ENCODE data around the gene CYS1. TPM values are rescaled to one million over a fixed set of nuclear protein-coding genes. Genes with fewer than 3 reads are reported as not detected.
A peak's percentile ranks its signal among the peaks of the same experiment; 100 is the strongest.

The CYS1 gene
- total RNA-seq: not detected
- total RNA-seq (2013): not detected

- no peaks in the 10 kb centered on the region for H3K36me3 Mint-ChIP-seq
- intact Hi-C loops (cut with micrococcal nuclease): no loop called here
- Histone ChIP-seq H3K4me1 (ENCODE audit: control insufficient read depth, insufficient read depth, low read length) (peaks cover 27% of the 10 kb centered on the region), H3K27me3 (ENCODE audit: control insufficient read depth, insufficient read depth, low read length) (peaks cover 46% of the 10 kb centered on the region), H3K9me3 (ENCODE audit: control insufficient read depth, insufficient read depth, low read length) (no peaks in the 10 kb centered on the region), H3K36me3 (ENCODE audit: control insufficient read depth, insufficient read depth, low read length) (no peaks in the 10 kb centered on the region), H3K27ac (ENCODE audit: low read length) (no peak within 1 kb of the TSS), H3K4me3 (ENCODE audit: low read length) (peak within 1 kb of the TSS; percentile 11)
- peak within 1 kb of the TSS; percentile 90 for H3K4me3 Mint-ChIP-seq
- ATAC-seq (peak; percentile 58 to 60 (median 60)), DNase-seq (peak in 1 of 2 donors; percentile 34)
- under 1% methylated on average over 98 of the region's 98 CpGs for WGBS (ENCODE audit: insufficient coverage)
- peak within 1 kb of the TSS in 1 of 2 donors; percentile 51 for H3K27ac Mint-ChIP-seq
- TF ChIP-seq CTCF (IDR thresholded peaks at IDR 0.05): no peak
- peaks cover 66 to 76% of the 10 kb centered on the region in 2 donors for H3K27me3 Mint-ChIP-seq (ENCODE audit: low read depth in 2 of 2)
- H3K9me3 Mint-ChIP-seq: no peaks in the 10 kb centered on the region
- peaks cover 18 to 21% of the 10 kb centered on the region in 2 donors for H3K4me1 Mint-ChIP-seq
Observed at GRCh38 chr2:10079870-10080535, at the start of gene CYS1. Gene CYS1 (minus strand): TSS chr2:10080411. CDS start chr2:10080223, 188 bp downstream.

GRCh38 chr2:10129490-10129889 is 49.3 kb upstream of the CYS1 start:
- Histone ChIP-seq H3K27ac (ENCODE audit: low read length) (no peak overlapping the region), H3K27me3 (ENCODE audit: control insufficient read depth, insufficient read depth, low read length) (no peaks in the 10 kb centered on the region), H3K4me3 (ENCODE audit: low read length) (no peak overlapping the region), H3K36me3 (ENCODE audit: control insufficient read depth, insufficient read depth, low read length) (no peaks in the 10 kb centered on the region), H3K4me1 (ENCODE audit: control insufficient read depth, insufficient read depth, low read length) (peaks cover 3% of the 10 kb centered on the region), H3K9me3 (ENCODE audit: control insufficient read depth, insufficient read depth, low read length) (no peaks in the 10 kb centered on the region)
- TF ChIP-seq CTCF (IDR thresholded peaks at IDR 0.05): no peak
- Mint-ChIP-seq H3K9me3 (no peaks in the 10 kb centered on the region), H3K4me1 (peaks cover 10 to 17% of the 10 kb centered on the region in 2 donors), H3K27me3 (ENCODE audit: low read depth in 2 of 2) (no peaks in the 10 kb centered on the region), H3K4me3 (no peak overlapping the region), H3K27ac (peak overlapping the region in 1 of 2 donors; percentile 24), H3K36me3 (peaks cover 6% of the 10 kb centered on the region)
- no peak for DNase-seq
- WGBS (ENCODE audit: insufficient coverage): 96% methylated on average over 3 of the region's 3 CpGs
- ATAC-seq: no peak
- intact Hi-C loops (cut with micrococcal nuclease): no loop called here

- Histone ChIP-seq H3K27ac (ENCODE audit: low read length) (no peak overlapping the region), H3K36me3 (ENCODE audit: control insufficient read depth, insufficient read depth, low read length) (no peaks in the 10 kb centered on the region), H3K4me3 (ENCODE audit: low read length) (no peak overlapping the region), H3K9me3 (ENCODE audit: control insufficient read depth, insufficient read depth, low read length) (no peaks in the 10 kb centered on the region), H3K4me1 (ENCODE audit: control insufficient read depth, insufficient read depth, low read length) (peaks cover 13% of the 10 kb centered on the region), H3K27me3 (ENCODE audit: control insufficient read depth, insufficient read depth, low read length) (peaks cover 1% of the 10 kb centered on the region)
- no peaks in the 10 kb centered on the region for H3K27me3 Mint-ChIP-seq (ENCODE audit: low read depth in 2 of 2)
- peaks cover 6% of the 10 kb centered on the region for H3K36me3 Mint-ChIP-seq
- ATAC-seq: no peak
- H3K4me1 Mint-ChIP-seq: peaks cover 21 to 27% of the 10 kb centered on the region in 2 donors
- DNase-seq: no peak
- peak overlapping the region in 1 of 2 donors; percentile 24 for H3K27ac Mint-ChIP-seq
- H3K4me3 Mint-ChIP-seq: no peak overlapping the region
- intact Hi-C loops (cut with micrococcal nuclease): no loop called here
- TF ChIP-seq CTCF (IDR thresholded peaks at IDR 0.05): no peak
- no peaks in the 10 kb centered on the region for H3K9me3 Mint-ChIP-seq
Observed at GRCh38 chr2:10128420-10128819, 48.2 kb upstream of the CYS1 start.

GRCh38 chr2:10126632-10127026 is 46.4 kb upstream of the CYS1 start:
- H3K36me3 Mint-ChIP-seq: peaks cover 6% of the 10 kb centered on the region
- H3K4me3 Mint-ChIP-seq: no peak overlapping the region
- Histone ChIP-seq H3K36me3 (ENCODE audit: control insufficient read depth, insufficient read depth, low read length) (no peaks in the 10 kb centered on the region), H3K4me1 (ENCODE audit: control insufficient read depth, insufficient read depth, low read length) (peaks cover 27% of the 10 kb centered on the region), H3K27ac (ENCODE audit: low read length) (no peak overlapping the region), H3K9me3 (ENCODE audit: control insufficient read depth, insufficient read depth, low read length) (no peaks in the 10 kb centered on the region), H3K4me3 (ENCODE audit: low read length) (no peak overlapping the region), H3K27me3 (ENCODE audit: control insufficient read depth, insufficient read depth, low read length) (peaks cover 3% of the 10 kb centered on the region)
- ATAC-seq (no peak), DNase-seq (no peak)
- 93% methylated on average over 5 of the region's 5 CpGs for WGBS (ENCODE audit: insufficient coverage)
- no peaks in the 10 kb centered on the region for H3K27me3 Mint-ChIP-seq (ENCODE audit: low read depth in 2 of 2)
- no peaks in the 10 kb centered on the region for H3K9me3 Mint-ChIP-seq
- no peak overlapping the region for H3K27ac Mint-ChIP-seq
- TF ChIP-seq CTCF (IDR thresholded peaks at IDR 0.05): no peak
- H3K4me1 Mint-ChIP-seq: peaks cover 30 to 36% of the 10 kb centered on the region in 2 donors
- intact Hi-C loops (cut with micrococcal nuclease): no loop called here
